HepG2 (cell line): ENCODE results near the gene MSMB. TPM values are rescaled to one million over a fixed set of nuclear protein-coding genes. Genes with fewer than 3 reads are reported as not detected.

ENCODE experiments used
- HNF4A ChIP-seq: sonication (generic); formaldehyde crosslinking; IDR thresholded peaks from 2 replicates; pipeline ENCODE4 v1.4.0; 2020; ENCODE audit warnings: missing genetic modification reagents
- KDM2A ChIP-seq: sonication (generic); formaldehyde crosslinking; IDR thresholded peaks from 2 replicates; pipeline ENCODE4 v1.4.0; 2020; ENCODE audit warnings: low read depth, missing genetic modification reagents, borderline replicate concordance
- NFIB ChIP-seq: sonication (generic); formaldehyde crosslinking; IDR thresholded peaks from 2 replicates; pipeline ENCODE4 v1.9.0; 2021; ENCODE audit warnings: missing genetic modification reagents, mild to moderate bottlenecking, borderline replicate concordance
- SMARCE1 ChIP-seq: fragments of 450-650 bp; IDR thresholded peaks from 2 replicates; pipeline ENCODE4 v1.6.1; 2017; ENCODE audit warnings: borderline replicate concordance
- ZNF790 ChIP-seq: sonication (generic); formaldehyde crosslinking; IDR thresholded peaks from 2 replicates; pipeline ENCODE4 v1.8.0; 2022; ENCODE audit warnings: missing genetic modification reagents, mild to moderate bottlenecking, borderline replicate concordance
- polyA plus RNA-seq, 8 experiments: library from polyadenylated mRNA; depleted of rRNA in 3 of 8; stranded (reverse) in 7 of 8; unstranded in 1 of 8; fragments of >200 nt; fragmentation: Illumina TruSeq in 4 of 8; extraction: Trizol in 4 of 8; gene quantifications; 2 replicates each; pipeline versions ENCODE4 v1.2.1 to v1.2.3, GENCODE V29; 2011 to 2016; ENCODE audit warnings: low read depth in 4 of 8, missing spikeins in 1 of 8, mixed read lengths in 1 of 8; ENCODE audit not compliant: insufficient read depth in 1 of 8
- total RNA-seq, 5 experiments: library from RNA; depleted of rRNA; stranded (reverse); fragments of >200 nt; fragmentation: Illumina TruSeq; extraction: Trizol; gene quantifications; 2 replicates each; pipeline ENCODE4 v1.2.3, GENCODE V29; 2016; ENCODE audit warnings: low read depth in 1 of 5
- TF ChIP-seq, protein P1 (sequence below): sonication (generic); formaldehyde crosslinking; IDR thresholded peaks from 2 replicates; pipeline ENCODE4 v1.9.0; 2021; ENCODE audit warnings: missing genetic modification reagents, borderline replicate concordance
- TF ChIP-seq, protein P2 (sequence below): sonication (generic); formaldehyde crosslinking; IDR thresholded peaks from 2 replicates; pipeline ENCODE4 v1.5.0; 2020; ENCODE audit warnings: mild to moderate bottlenecking, missing genetic modification reagents, moderate library complexity
- TF ChIP-seq, protein P3 (sequence below): sonication (generic); formaldehyde crosslinking; IDR thresholded peaks from 2 replicates; pipeline ENCODE4 v1.5.1; 2020; ENCODE audit warnings: mild to moderate bottlenecking, missing genetic modification reagents, moderate library complexity
- TF ChIP-seq, protein P4 (sequence below): sonication (generic); formaldehyde crosslinking; IDR thresholded peaks from 2 replicates; pipeline ENCODE4 v1.9.0; 2022; ENCODE audit warnings: low read depth, missing genetic modification reagents

Gene MSMB
- total and polyA plus RNA-seq, 2 of the 13 experiments (the other 11 are each of a cell fraction or from before 2014, with no cell fraction given): 0.84 TPM; not detected in 1

DNA sequence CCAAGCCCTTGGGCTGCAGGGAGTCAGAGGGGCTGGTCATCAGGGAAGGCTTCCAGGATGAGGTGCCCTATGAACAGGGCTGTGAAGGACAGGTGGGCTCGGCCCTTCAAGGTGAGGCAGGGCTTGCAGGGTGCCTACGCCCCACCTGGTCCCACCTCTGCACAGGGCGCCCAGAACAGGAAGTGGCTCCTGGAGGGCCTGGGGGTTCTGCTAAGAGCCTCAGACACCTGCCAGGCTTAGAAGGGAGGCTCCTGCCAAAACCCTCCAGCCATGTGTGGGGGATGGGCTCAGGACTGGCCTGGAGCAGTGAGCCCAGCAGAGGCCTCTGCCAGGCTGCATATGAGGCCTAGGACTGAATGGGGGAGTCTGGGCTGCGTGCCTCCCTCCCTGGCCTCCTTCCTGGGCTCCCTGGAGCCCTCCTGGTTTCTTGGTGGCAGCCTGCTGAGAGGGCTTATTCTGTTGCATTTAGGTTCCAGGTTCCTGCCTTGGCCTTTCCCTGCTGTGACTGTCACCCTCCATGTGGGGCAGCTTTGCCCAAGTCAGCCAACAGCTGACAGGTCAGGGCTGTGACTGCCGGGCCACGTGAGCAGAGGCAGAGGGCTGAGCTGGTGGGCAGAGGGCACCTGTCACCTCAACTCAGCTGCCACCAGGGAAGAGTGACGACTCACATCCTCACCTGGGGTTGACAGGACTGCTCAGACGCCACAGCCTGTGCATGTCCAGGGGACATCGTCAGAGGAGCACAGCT is 45.2 kb upstream of the MSMB start (continued):
- TF ChIP-seq, protein P1, sequence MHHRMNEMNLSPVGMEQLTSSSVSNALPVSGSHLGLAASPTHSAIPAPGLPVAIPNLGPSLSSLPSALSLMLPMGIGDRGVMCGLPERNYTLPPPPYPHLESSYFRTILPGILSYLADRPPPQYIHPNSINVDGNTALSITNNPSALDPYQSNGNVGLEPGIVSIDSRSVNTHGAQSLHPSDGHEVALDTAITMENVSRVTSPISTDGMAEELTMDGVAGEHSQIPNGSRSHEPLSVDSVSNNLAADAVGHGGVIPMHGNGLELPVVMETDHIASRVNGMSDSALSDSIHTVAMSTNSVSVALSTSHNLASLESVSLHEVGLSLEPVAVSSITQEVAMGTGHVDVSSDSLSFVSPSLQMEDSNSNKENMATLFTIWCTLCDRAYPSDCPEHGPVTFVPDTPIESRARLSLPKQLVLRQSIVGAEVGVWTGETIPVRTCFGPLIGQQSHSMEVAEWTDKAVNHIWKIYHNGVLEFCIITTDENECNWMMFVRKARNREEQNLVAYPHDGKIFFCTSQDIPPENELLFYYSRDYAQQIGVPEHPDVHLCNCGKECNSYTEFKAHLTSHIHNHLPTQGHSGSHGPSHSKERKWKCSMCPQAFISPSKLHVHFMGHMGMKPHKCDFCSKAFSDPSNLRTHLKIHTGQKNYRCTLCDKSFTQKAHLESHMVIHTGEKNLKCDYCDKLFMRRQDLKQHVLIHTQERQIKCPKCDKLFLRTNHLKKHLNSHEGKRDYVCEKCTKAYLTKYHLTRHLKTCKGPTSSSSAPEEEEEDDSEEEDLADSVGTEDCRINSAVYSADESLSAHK (CRISPR knock-in tag): no peak
- no peak for TF ChIP-seq ZNF790 (CRISPR knock-in tag)
- no peak for TF ChIP-seq NFIB (CRISPR knock-in tag)
- no peak for TF ChIP-seq KDM2A
- TF ChIP-seq, protein P2, sequence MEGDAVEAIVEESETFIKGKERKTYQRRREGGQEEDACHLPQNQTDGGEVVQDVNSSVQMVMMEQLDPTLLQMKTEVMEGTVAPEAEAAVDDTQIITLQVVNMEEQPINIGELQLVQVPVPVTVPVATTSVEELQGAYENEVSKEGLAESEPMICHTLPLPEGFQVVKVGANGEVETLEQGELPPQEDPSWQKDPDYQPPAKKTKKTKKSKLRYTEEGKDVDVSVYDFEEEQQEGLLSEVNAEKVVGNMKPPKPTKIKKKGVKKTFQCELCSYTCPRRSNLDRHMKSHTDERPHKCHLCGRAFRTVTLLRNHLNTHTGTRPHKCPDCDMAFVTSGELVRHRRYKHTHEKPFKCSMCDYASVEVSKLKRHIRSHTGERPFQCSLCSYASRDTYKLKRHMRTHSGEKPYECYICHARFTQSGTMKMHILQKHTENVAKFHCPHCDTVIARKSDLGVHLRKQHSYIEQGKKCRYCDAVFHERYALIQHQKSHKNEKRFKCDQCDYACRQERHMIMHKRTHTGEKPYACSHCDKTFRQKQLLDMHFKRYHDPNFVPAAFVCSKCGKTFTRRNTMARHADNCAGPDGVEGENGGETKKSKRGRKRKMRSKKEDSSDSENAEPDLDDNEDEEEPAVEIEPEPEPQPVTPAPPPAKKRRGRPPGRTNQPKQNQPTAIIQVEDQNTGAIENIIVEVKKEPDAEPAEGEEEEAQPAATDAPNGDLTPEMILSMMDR (CRISPR knock-in tag): 0 out of 2 replicates have a peak, but pooled peaks have one; percentile 29
- no peak for TF ChIP-seq SMARCE1
- TF ChIP-seq, protein P3, sequence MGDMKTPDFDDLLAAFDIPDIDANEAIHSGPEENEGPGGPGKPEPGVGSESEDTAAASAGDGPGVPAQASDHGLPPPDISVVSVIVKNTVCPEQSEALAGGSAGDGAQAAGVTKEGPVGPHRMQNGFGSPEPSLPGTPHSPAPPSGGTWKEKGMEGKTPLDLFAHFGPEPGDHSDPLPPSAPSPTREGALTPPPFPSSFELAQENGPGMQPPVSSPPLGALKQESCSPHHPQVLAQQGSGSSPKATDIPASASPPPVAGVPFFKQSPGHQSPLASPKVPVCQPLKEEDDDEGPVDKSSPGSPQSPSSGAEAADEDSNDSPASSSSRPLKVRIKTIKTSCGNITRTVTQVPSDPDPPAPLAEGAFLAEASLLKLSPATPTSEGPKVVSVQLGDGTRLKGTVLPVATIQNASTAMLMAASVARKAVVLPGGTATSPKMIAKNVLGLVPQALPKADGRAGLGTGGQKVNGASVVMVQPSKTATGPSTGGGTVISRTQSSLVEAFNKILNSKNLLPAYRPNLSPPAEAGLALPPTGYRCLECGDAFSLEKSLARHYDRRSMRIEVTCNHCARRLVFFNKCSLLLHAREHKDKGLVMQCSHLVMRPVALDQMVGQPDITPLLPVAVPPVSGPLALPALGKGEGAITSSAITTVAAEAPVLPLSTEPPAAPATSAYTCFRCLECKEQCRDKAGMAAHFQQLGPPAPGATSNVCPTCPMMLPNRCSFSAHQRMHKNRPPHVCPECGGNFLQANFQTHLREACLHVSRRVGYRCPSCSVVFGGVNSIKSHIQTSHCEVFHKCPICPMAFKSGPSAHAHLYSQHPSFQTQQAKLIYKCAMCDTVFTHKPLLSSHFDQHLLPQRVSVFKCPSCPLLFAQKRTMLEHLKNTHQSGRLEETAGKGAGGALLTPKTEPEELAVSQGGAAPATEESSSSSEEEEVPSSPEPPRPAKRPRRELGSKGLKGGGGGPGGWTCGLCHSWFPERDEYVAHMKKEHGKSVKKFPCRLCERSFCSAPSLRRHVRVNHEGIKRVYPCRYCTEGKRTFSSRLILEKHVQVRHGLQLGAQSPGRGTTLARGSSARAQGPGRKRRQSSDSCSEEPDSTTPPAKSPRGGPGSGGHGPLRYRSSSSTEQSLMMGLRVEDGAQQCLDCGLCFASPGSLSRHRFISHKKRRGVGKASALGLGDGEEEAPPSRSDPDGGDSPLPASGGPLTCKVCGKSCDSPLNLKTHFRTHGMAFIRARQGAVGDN: peak; percentile 81
- no peak for TF ChIP-seq HNF4A (CRISPR knock-in tag)
- TF ChIP-seq, protein P4, sequence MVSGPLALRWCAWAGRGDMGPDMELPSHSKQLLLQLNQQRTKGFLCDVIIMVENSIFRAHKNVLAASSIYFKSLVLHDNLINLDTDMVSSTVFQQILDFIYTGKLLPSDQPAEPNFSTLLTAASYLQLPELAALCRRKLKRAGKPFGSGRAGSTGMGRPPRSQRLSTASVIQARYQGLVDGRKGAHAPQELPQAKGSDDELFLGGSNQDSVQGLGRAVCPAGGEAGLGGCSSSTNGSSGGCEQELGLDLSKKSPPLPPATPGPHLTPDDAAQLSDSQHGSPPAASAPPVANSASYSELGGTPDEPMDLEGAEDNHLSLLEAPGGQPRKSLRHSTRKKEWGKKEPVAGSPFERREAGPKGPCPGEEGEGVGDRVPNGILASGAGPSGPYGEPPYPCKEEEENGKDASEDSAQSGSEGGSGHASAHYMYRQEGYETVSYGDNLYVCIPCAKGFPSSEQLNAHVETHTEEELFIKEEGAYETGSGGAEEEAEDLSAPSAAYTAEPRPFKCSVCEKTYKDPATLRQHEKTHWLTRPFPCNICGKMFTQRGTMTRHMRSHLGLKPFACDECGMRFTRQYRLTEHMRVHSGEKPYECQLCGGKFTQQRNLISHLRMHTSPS (CRISPR knock-in tag): peak; percentile 84
